GM19468 (cell line): ENCODE measurements around the gene RSPH9.
"Not testable (repeated sequence)": the region's sequence is repeated elsewhere in the genome, so short reads cannot be mapped to it uniquely, and the experiment has no call there.

Source experiments
- ATAC-seq: cut with Tn5 transposase; IDR thresholded peaks from one replicate; pipeline ENCODE4 v1.9.1; 2021; ENCODE audit warnings: mild to moderate bottlenecking, moderate library complexity, moderate number of reproducible peaks; ENCODE audit not compliant: unreplicated experiment; ENCODE audit errors: extremely low read depth

Gene RSPH9

GRCh38 chr6:43628393-43629103 lies 16.3 kb upstream of the RSPH9 start:
- no peak for ATAC-seq

GRCh38 chr6:43629104-43629504 lies 15.7 kb upstream of the RSPH9 start, which contains the start of gene GTPBP2:
Gene GTPBP2 (minus strand): TSS chr6:43629264. CDS start chr6:43629162, 102 bp downstream.
- ATAC-seq, result peak; percentile 66

GRCh38 chr6:43629505-43630300 lies 15.1 kb upstream of the RSPH9 start:
- peak; percentile 57 for ATAC-seq

GRCh38 chr6:43630980-43631619 lies 13.7 kb upstream of the RSPH9 start:
- no peak for ATAC-seq

- ATAC-seq, result not testable (repeated sequence)
These were observed 11.8 kb upstream of the RSPH9 start for GRCh38 chr6:43633002-43633401.

GRCh38 chr6:43634702-43635303 lies 10.0 kb upstream of the RSPH9 start:
- ATAC-seq, result no peak

- peak; percentile 45 for ATAC-seq
These were observed 9.2 kb upstream of the RSPH9 start, which contains the start of gene MAD2L1BP for GRCh38 chr6:43635387-43636307. Gene MAD2L1BP (plus strand): TSS chr6:43635840. CDS start chr6:43635876, 36 bp downstream.

GRCh38 chr6:43636308-43636659 lies 8.6 kb upstream of the RSPH9 start:
- no peak for ATAC-seq

GRCh38 chr6:43639984-43640800 lies 4.6 kb upstream of the RSPH9 start:
- ATAC-seq, result no peak

- ATAC-seq, result no peak
These were observed 753 bp downstream of the RSPH9 start for GRCh38 chr6:43645613-43645964.

GRCh38 chr6:43647613-43648012 lies 2.8 kb downstream of the RSPH9 start:
- ATAC-seq, result no peak

- no peak for ATAC-seq
These were observed 3.4 kb downstream of the RSPH9 start for GRCh38 chr6:43648248-43648647.

- ATAC-seq, result not testable (repeated sequence)
These were observed 8.0 kb downstream of the RSPH9 start for GRCh38 chr6:43652822-43653221.

- no peak for ATAC-seq
These were observed 12.5 kb downstream of the RSPH9 start for GRCh38 chr6:43657221-43657802.

- no peak for ATAC-seq
These were observed 13.3 kb downstream of the RSPH9 start for GRCh38 chr6:43658161-43658560.

GRCh38 chr6:43662948-43663347 lies 18.1 kb downstream of the RSPH9 start:
- ATAC-seq, result not testable (repeated sequence)

- ATAC-seq, result no peak
These were observed 20.5 kb downstream of the RSPH9 start for GRCh38 chr6:43665376-43665775.

GRCh38 chr6:43666196-43666920 lies 21.5 kb downstream of the RSPH9 start:
- no peak for ATAC-seq
